Activated CD8-positive, alpha-beta memory T cell treated with anti-CD3 and anti-CD28 coated beads, Interleukin-2, amount 50 U/mL, for 24 hours (primary cell): ENCODE results near the gene SP8.
"Not testable (repeated sequence)": the region's sequence is repeated elsewhere in the genome, so short reads cannot be mapped to it uniquely, and the experiment has no call there.

Experiments used
- DNase-seq: peaks from one replicate; pipeline ENCODE4 v3.0.0-alpha.2; 2020; ENCODE audit errors: extremely low read depth

The SP8 gene

GRCh38 chr7:20786779-20787659 lies at the start of gene SP8:
Gene SP8 (minus strand): TSS chr7:20786886. CDS start chr7:20786798, 88 bp downstream.
- no peak for DNase-seq

- not testable (repeated sequence) for DNase-seq
Observed at GRCh38 chr7:20836424-20836823, 49.7 kb upstream of the SP8 start.

GRCh38 chr7:20835111-20835750 lies 48.5 kb upstream of the SP8 start:
- DNase-seq, result no peak

- DNase-seq, result no peak
Observed at GRCh38 chr7:20834656-20835055, 48.0 kb upstream of the SP8 start.

GRCh38 chr7:20831956-20832355 lies 45.3 kb upstream of the SP8 start:
- no peak for DNase-seq

- DNase-seq, result no peak
Observed at GRCh38 chr7:20831451-20831850, 44.8 kb upstream of the SP8 start.

GRCh38 chr7:20828947-20829346 lies 42.3 kb upstream of the SP8 start:
- DNase-seq, result no peak

- no peak for DNase-seq
Observed at GRCh38 chr7:20827172-20827571, 40.5 kb upstream of the SP8 start.

GRCh38 chr7:20826243-20826642 lies 39.6 kb upstream of the SP8 start:
- no peak for DNase-seq

GRCh38 chr7:20825555-20825954 lies 38.9 kb upstream of the SP8 start:
- DNase-seq, result no peak

- DNase-seq, result not testable (repeated sequence)
Observed at GRCh38 chr7:20821390-20821789, 34.7 kb upstream of the SP8 start.

- no peak for DNase-seq
Observed at GRCh38 chr7:20816372-20816959, 29.8 kb upstream of the SP8 start.

GRCh38 chr7:20804345-20804744 lies 17.7 kb upstream of the SP8 start:
- no peak for DNase-seq

- DNase-seq, result no peak
Observed at GRCh38 chr7:20799566-20800366, 13.1 kb upstream of the SP8 start.

GRCh38 chr7:20798694-20799121 lies 12.0 kb upstream of the SP8 start:
- no peak for DNase-seq

GRCh38 chr7:20798081-20798693 lies 11.5 kb upstream of the SP8 start:
- DNase-seq, result no peak

GRCh38 chr7:20797462-20798080 lies 10.9 kb upstream of the SP8 start:
- DNase-seq, result no peak

GRCh38 chr7:20797042-20797461 lies 10.4 kb upstream of the SP8 start:
- DNase-seq, result no peak

GRCh38 chr7:20796500-20796899 lies 9.8 kb upstream of the SP8 start:
- no peak for DNase-seq

GRCh38 chr7:20795881-20796280 lies 9.2 kb upstream of the SP8 start:
- no peak for DNase-seq

GRCh38 chr7:20795361-20795760 lies 8.7 kb upstream of the SP8 start:
- no peak for DNase-seq
